Left ventricle myocardium inferior (tissue), 1 donor: Measurements from ENCODE around the gene PIGU. TPM values are rescaled to one million over a fixed set of nuclear protein-coding genes. Genes with fewer than 3 reads are reported as not detected.

Experiments
- DNase-seq: peaks from one replicate; pipeline ENCODE4 v3.0.0-alpha.2; 2020
- H3K27ac ChIP-seq: fragments of 200-600 bp; replicated peaks from 2 replicates; pipeline ENCODE4 v1.8.0; 2021
- H3K27me3 ChIP-seq: fragments of 200-600 bp; 2 replicates; pipeline ENCODE4 v1.8.0; 2021; ENCODE audit warnings: low read depth
- H3K36me3 ChIP-seq: fragments of 200-600 bp; 2 replicates; pipeline ENCODE4 v1.8.0; 2021
- H3K4me1 ChIP-seq: fragments of 200-600 bp; 2 replicates; pipeline ENCODE4 v1.8.0; 2021
- H3K4me3 ChIP-seq: fragments of 200-600 bp; 2 replicates; pipeline ENCODE4 v1.8.0; 2021; ENCODE audit warnings: mild to moderate bottlenecking, moderate library complexity
- H3K9me3 ChIP-seq: fragments of 200-600 bp; replicated peaks from 2 replicates; pipeline ENCODE4 v1.8.0; 2021
- CTCF ChIP-seq: fragments of 200-600 bp; IDR thresholded peaks from 2 replicates; pipeline ENCODE4 v1.8.0; 2021; ENCODE audit warnings: antibody characterized with exemption, mild to moderate bottlenecking, borderline replicate concordance
- intact Hi-C: fragments of 100-400 bp; cut with micrococcal nuclease; formaldehyde crosslinking; loops from one replicate; pipeline ENCODE4 v1.11.0; 2022
- total RNA-seq: library from RNA; stranded (reverse); fragmentation: NEBNext Ultra II Directional; extraction: Animal tissue kit (Norgen Biotek cat#: 25700); gene quantifications from one replicate; pipeline ENCODE4 v1.2.1, GENCODE V29; 2021
- donor health status: DM: no; HTN: yes; CAD: no; lungs with severe emphysema.

The PIGU gene
- total RNA-seq, 1 donor from 2014 or later: 13.7 TPM

- no peak for TF ChIP-seq CTCF
- no peaks in the 10 kb centered on the region for H3K36me3 ChIP-seq
- peaks cover 61% of the 10 kb centered on the region for H3K4me1 ChIP-seq
- H3K27ac ChIP-seq: peak overlapping the region; percentile 99
- H3K4me3 ChIP-seq: peak overlapping the region; percentile 79
- intact Hi-C loops: no loop called here
- no peak for DNase-seq
- no peaks in the 10 kb centered on the region for H3K9me3 ChIP-seq
- H3K27me3 ChIP-seq: no peaks in the 10 kb centered on the region
These were observed 28.1 kb upstream of the PIGU start for GRCh38 chr20:34705008-34705396.

DNA sequence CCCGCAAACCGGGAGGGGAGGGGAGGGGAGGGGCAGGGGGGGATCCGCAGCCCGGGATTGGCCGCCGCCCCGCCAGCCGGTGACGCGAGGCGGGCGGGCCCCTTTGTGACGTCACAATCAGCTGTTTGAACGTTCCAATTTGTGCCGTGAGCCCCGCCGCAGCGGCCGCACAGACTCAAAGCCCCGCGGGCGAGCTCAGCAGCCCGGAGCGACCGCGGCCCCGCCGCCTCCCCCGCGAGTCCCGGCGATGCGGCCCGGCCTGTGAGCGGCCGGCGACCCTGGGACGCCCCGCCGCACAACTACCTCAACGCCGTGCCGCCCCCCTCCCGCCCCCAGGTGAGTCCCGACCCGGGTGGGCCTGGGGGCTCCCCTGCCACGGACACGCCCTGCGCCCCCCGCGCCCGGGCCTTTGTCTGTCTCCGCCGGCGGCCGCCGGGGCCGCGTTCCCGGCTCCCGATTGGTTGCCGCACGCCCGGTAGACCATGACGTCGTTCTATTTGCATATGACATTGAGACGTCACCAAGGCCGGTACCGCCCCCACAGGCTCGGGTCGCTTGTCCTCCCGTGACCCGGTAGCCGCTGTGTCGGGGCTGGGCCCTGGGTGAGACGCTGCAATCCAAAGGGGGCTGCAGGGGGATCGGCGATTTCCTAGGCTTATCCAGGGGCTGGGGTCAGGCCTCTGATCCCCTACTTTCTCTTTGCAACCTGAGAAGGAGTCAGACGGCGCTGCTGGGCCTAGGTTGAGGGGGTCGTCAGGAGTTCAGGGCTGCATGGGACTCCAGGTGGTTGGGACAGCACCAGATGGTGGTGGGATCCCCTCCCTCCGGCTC, 27.5 kb upstream of the PIGU start, which contains the start of gene TP53INP2:
TSS of gene TP53INP2 (plus strand) at position 168 of the 831 bp plus-strand sequence. CDS start 4,396 bp downstream, outside the sequence.
- Histone ChIP-seq H3K27ac (peak within 1 kb of the TSS; percentile 99), H3K4me1 (peaks cover 56% of the 10 kb centered on the region), H3K27me3 (no peaks in the 10 kb centered on the region), H3K9me3 (no peaks in the 10 kb centered on the region), H3K36me3 (no peaks in the 10 kb centered on the region), H3K4me3 (peak within 1 kb of the TSS; percentile 79)
- no peak for TF ChIP-seq CTCF
- intact Hi-C loops: no loop called here
- DNase-seq: peak; percentile 97

GRCh38 chr20:34703424-34704176, 26.7 kb upstream of the PIGU start:
- TF ChIP-seq CTCF: peak; percentile 22
- Histone ChIP-seq H3K27me3 (no peaks in the 10 kb centered on the region), H3K27ac (peak overlapping the region; percentile 99), H3K36me3 (no peaks in the 10 kb centered on the region), H3K4me1 (peaks cover 48% of the 10 kb centered on the region), H3K4me3 (peak overlapping the region; percentile 79), H3K9me3 (no peaks in the 10 kb centered on the region)
- DNase-seq: no peak
- intact Hi-C loops: no loop called here

- TF ChIP-seq CTCF: no peak
- no peak overlapping the region for H3K27ac ChIP-seq
- intact Hi-C loops: no loop called here
- H3K4me3 ChIP-seq: peak overlapping the region; percentile 79
- no peak for DNase-seq
- H3K27me3 ChIP-seq: no peaks in the 10 kb centered on the region
- H3K36me3 ChIP-seq: no peaks in the 10 kb centered on the region
- H3K9me3 ChIP-seq: no peaks in the 10 kb centered on the region
- H3K4me1 ChIP-seq: peaks cover 43% of the 10 kb centered on the region
These were observed 26.1 kb upstream of the PIGU start for GRCh38 chr20:34703061-34703423.

GRCh38 chr20:34701405-34702085, 24.7 kb upstream of the PIGU start:
- intact Hi-C loops: no loop called here
- no peaks in the 10 kb centered on the region for H3K9me3 ChIP-seq

More at GRCh38 chr20:34701405-34702085, 24.7 kb upstream of the PIGU start:
- Histone ChIP-seq H3K4me1 (peaks cover 28% of the 10 kb centered on the region), H3K27me3 (no peaks in the 10 kb centered on the region), H3K4me3 (no peak overlapping the region), H3K36me3 (no peaks in the 10 kb centered on the region), H3K27ac (no peak overlapping the region)
- no peak for TF ChIP-seq CTCF
- DNase-seq: no peak
